GM12878 (cell line): ENCODE results near the gene CELSR3. TPM values are rescaled to one million over a fixed set of nuclear protein-coding genes. Genes with fewer than 3 reads are reported as not detected.

ENCODE experiments used
- ATAC-seq: fragments of 200-7000 bp; cut with Tn5 transposase; 3 replicates; pipeline ENCODE4 v1.9.1; 2020; ENCODE audit warnings: mild to moderate bottlenecking, moderate library complexity
- BruUV-seq: library from RNA; stranded (reverse); fragments of 400-500 nt; replicated peaks from 2 replicates; lab custom pipeline; 2021; lab: Mats Ljungman, UMichigan
- CTCF ChIA-PET: fragments of 300-600 bp; sonication (Branson Sonifier 250); formaldehyde crosslinking; extraction: SDS; loops from one replicate; lab custom pipeline; 2021; ENCODE audit warnings: inconsistent platforms; lab: Yijun Ruan, JAX
- POLR2A ChIA-PET: fragments of 350-600 bp; formaldehyde crosslinking; extraction: SDS; loops from one replicate; lab custom pipeline; 2021; ENCODE audit warnings: inconsistent platforms; lab: Charles Lee
- RAD21 ChIA-PET: fragments of 300-600 bp; sonication (Branson Sonifier 250); formaldehyde crosslinking; loops from one replicate; lab custom pipeline; 2023; ENCODE audit warnings: antibody characterized with exemption; ENCODE audit not compliant: unreplicated experiment; lab: Charles Lee
- SMC1A ChIA-PET: fragments of 300-600 bp; sonication (Branson Sonifier 250); formaldehyde crosslinking; loops from one replicate; lab custom pipeline; 2023; ENCODE audit not compliant: unreplicated experiment, uncharacterized antibody; lab: Charles Lee
- DNase-seq: peaks from one replicate; pipeline ENCODE4 v3.0.0-alpha.2; 2011; ENCODE audit warnings: low read depth, low spot score
- FAIRE-seq: peaks from 3 replicates; lab custom pipeline; 2011; peaks lifted over from hg19 to GRCh38; lab: Jason Lieb, UNC
- H2AFZ ChIP-seq: 2 replicates; pipeline ENCODE4 v1.6.0; 2011; ENCODE audit warnings: low read depth, low read length, control low read depth; ENCODE audit not compliant: control insufficient read depth
- H3K27ac ChIP-seq: 2 replicates; pipeline ENCODE4 v1.5.1; 2011; ENCODE audit warnings: control low read depth; ENCODE audit not compliant: control insufficient read depth, insufficient read depth
- H3K27me3 ChIP-seq, 2 experiments: replicated peaks in 1 of 2; 2 replicates each; pipeline versions ENCODE4 v1.6.0 to v1.6.1; 2011; ENCODE audit warnings: low read length in 1 of 2; ENCODE audit not compliant: control insufficient read depth in 2 of 2, insufficient read depth in 2 of 2
- H3K36me3 ChIP-seq, 2 experiments: 2 replicates each; pipeline ENCODE4 v1.5.1; 2011; ENCODE audit warnings: low read length in 1 of 2; ENCODE audit not compliant: control insufficient read depth in 2 of 2, insufficient read depth in 2 of 2
- H3K4me1 ChIP-seq: 2 replicates; pipeline ENCODE4 v1.6.1; 2011; ENCODE audit warnings: mild to moderate bottlenecking, low read length, moderate library complexity, mixed read lengths; ENCODE audit not compliant: control insufficient read depth, insufficient read depth
- H3K4me2 ChIP-seq: 2 replicates; pipeline ENCODE4 v1.6.0; 2011; ENCODE audit warnings: control low read depth; ENCODE audit not compliant: control insufficient read depth, insufficient read depth
- H3K4me3 ChIP-seq: fragments of 200-600 bp; sonication (generic); 2 replicates; pipeline ENCODE4 v1.5.1; 2016
- H3K79me2 ChIP-seq: 2 replicates; pipeline ENCODE4 v1.6.0; 2011; ENCODE audit warnings: low read length; ENCODE audit not compliant: control insufficient read depth, insufficient read depth
- H3K9ac ChIP-seq: 2 replicates; pipeline ENCODE4 v1.8.0; 2011; ENCODE audit warnings: low read length, control low read depth, mixed read lengths; ENCODE audit not compliant: control insufficient read depth, insufficient read depth
- H3K9me3 ChIP-seq: replicated peaks from 3 replicates; pipeline ENCODE4 v1.5.1; 2011; ENCODE audit warnings: mild to moderate bottlenecking, low read length; ENCODE audit not compliant: control insufficient read depth, insufficient read depth
- H4K20me1 ChIP-seq: 2 replicates; pipeline ENCODE4 v1.6.0; 2011; ENCODE audit not compliant: control insufficient read depth, insufficient read depth
- CBX5 ChIP-seq: sonication (generic); IDR thresholded peaks from 2 replicates; pipeline ENCODE4 v1.6.1; 2016; ENCODE audit warnings: low read depth, moderate library complexity, mild to moderate bottlenecking, inconsistent platforms
- CHD2 ChIP-seq: IDR thresholded peaks from 2 replicates; pipeline ENCODE4 v1.6.1; 2011; ENCODE audit warnings: low read depth, low read length, improper control_type of control experiment, borderline replicate concordance
- CHD4 ChIP-seq: fragments of 200-600 bp; sonication (generic); IDR thresholded peaks from 2 replicates; pipeline ENCODE4 v1.6.1; 2016; ENCODE audit warnings: mild to moderate bottlenecking
- CREM ChIP-seq: IDR thresholded peaks from 2 replicates; pipeline ENCODE4 v1.6.1; 2014; ENCODE audit warnings: antibody characterized with exemption, low read depth
- IKZF1 ChIP-seq: fragments of 450-650 bp; conservative IDR thresholded peaks from 2 replicates; pipeline ENCODE4 v1.6.1; 2017; ENCODE audit warnings: antibody characterized with exemption, mild to moderate bottlenecking
- IKZF2 ChIP-seq, 2 experiments: fragments of 450-650 bp; IDR thresholded peaks; 2 replicates each; pipeline ENCODE4 v1.6.1; 2017; ENCODE audit warnings: mild to moderate bottlenecking in 2 of 2, moderate library complexity in 2 of 2
- NFYA ChIP-seq: IDR thresholded peaks from 2 replicates; pipeline ENCODE4 v1.6.1; 2011; ENCODE audit warnings: low read depth, mild to moderate bottlenecking, low read length, improper control_type of control experiment, borderline replicate concordance
- POU2F2 ChIP-seq: IDR thresholded peaks from 3 replicates; pipeline ENCODE4 v1.6.1; 2011; ENCODE audit warnings: low read depth, mild to moderate bottlenecking, low read length, borderline replicate concordance
- SIN3A ChIP-seq: IDR thresholded peaks from 2 replicates; pipeline ENCODE4 v1.6.1; 2012; ENCODE audit warnings: low read depth, low read length, improper control_type of control experiment
- SMAD1 ChIP-seq: fragments of 450-650 bp; IDR thresholded peaks from 2 replicates; pipeline ENCODE4 v1.6.1; 2018; ENCODE audit warnings: mild to moderate bottlenecking, low read depth; ENCODE audit not compliant: partially characterized antibody
- SUPT20H ChIP-seq: IDR thresholded peaks from 2 replicates; pipeline ENCODE4 v1.6.1; 2011; ENCODE audit warnings: low read depth, mild to moderate bottlenecking, low read length, moderate library complexity, borderline replicate concordance; ENCODE audit not compliant: control insufficient read depth
- TCF12 ChIP-seq: IDR thresholded peaks from 2 replicates; pipeline ENCODE4 v1.6.1; 2011; ENCODE audit warnings: low read depth, mild to moderate bottlenecking, low read length
- YBX1 ChIP-seq: fragments of 450-650 bp; IDR thresholded peaks from 2 replicates; pipeline ENCODE4 v1.6.1; 2016; ENCODE audit warnings: antibody characterized with exemption
- YY1 ChIP-seq: IDR thresholded peaks from 2 replicates; pipeline ENCODE4 v1.6.1; 2011; ENCODE audit warnings: low read depth, mild to moderate bottlenecking, low read length
- ZBED1 ChIP-seq: IDR thresholded peaks from 2 replicates; pipeline ENCODE4 v1.6.1; 2016; ENCODE audit warnings: borderline replicate concordance
- ZNF384 ChIP-seq: IDR thresholded peaks from 2 replicates; pipeline ENCODE4 v1.6.1; 2012; ENCODE audit warnings: low read depth, mild to moderate bottlenecking, low read length, improper control_type of control experiment, borderline replicate concordance
- WGBS: methylation state at CpG from one replicate; pipeline ENCODE4 v1.1.6; 2016; ENCODE audit warnings: low lambda C conversion rate; ENCODE audit not compliant: insufficient replicate concordance, insufficient coverage; ENCODE audit errors: missing lambda C conversion rate; 5-methylcytosine and 5-hydroxymethylcytosine counted together
- in situ Hi-C: fragments of 300-500 bp; cut with MboI; formaldehyde crosslinking; loops from 9 replicates; pipeline ENCODE4 v1.14.3; 2018; ENCODE audit warnings: mixed read lengths
- intact Hi-C: fragments of 100-400 bp; cut with micrococcal nuclease; formaldehyde crosslinking; loops from one replicate; pipeline ENCODE4 v1.14.2; 2022; ENCODE audit not compliant: unreplicated experiment
- polyA plus RNA-seq, 11 experiments: library from polyadenylated mRNA; depleted of rRNA in 4 of 11; unstranded in 6 of 11; stranded (reverse) in 5 of 11; fragments of >200 nt; fragmentation: Nextera tagmentation in 4 of 11; fragmentation: Illumina TruSeq in 1 of 11; extraction: Ambion mirVana in 4 of 11; extraction: Trizol in 1 of 11; gene quantifications; 1 replicate in 1 of 11; 2 replicates in 10 of 11; pipeline versions ENCODE4 v1.2.1 to v1.2.3, GENCODE V29; 2011 to 2016; ENCODE audit warnings: inconsistent platforms in 2 of 11, missing spikeins in 2 of 11, low read depth in 1 of 11
- total RNA-seq, 4 experiments: library from RNA; depleted of rRNA in 3 of 4; stranded (reverse); fragments of >200 nt in 3 of 4; fragmentation: Illumina TruSeq in 1 of 4; extraction: Trizol in 1 of 4; gene quantifications; 2 replicates each; pipeline versions ENCODE4 v1.2.1 to v1.2.3, GENCODE V29; 2013 to 2021
- TF ChIP-seq, protein P1 (sequence below): fragments of 450-650 bp; IDR thresholded peaks from 2 replicates; pipeline ENCODE4 v1.6.1; 2017; ENCODE audit warnings: low read depth, mild to moderate bottlenecking, moderate library complexity
- TF ChIP-seq, protein P2 (sequence below): fragments of 450-650 bp; IDR thresholded peaks from 2 replicates; pipeline ENCODE4 v1.6.1; 2017; ENCODE audit warnings: borderline replicate concordance
- TF ChIP-seq, protein P3 (sequence below): IDR thresholded peaks from 2 replicates; pipeline ENCODE4 v1.6.1; 2011; ENCODE audit warnings: mild to moderate bottlenecking, low read depth, low read length, moderate library complexity; ENCODE audit not compliant: insufficient replicate concordance

CELSR3 gene
- total and polyA plus RNA-seq, 10 of the 15 experiments (the other 5 are each of a cell fraction or from before 2014, with no cell fraction given), result 0.08 to 1.6 (median 0.57) TPM

GRCh38 chr3:48599509-48600285, 63.0 kb downstream of the CELSR3 start:
- ATAC-seq, result no peak
- DNase-seq, result no peak
- no peak overlapping the region for H3K4me3 ChIP-seq
- in situ Hi-C loops (no loop called here), intact Hi-C loops (no loop called here)
- no peaks in the 10 kb centered on the region for H3K79me2 ChIP-seq
- no peak overlapping the region for H3K27ac ChIP-seq
- H3K36me3 ChIP-seq, result peaks cover 34 to 44% of the 10 kb centered on the region in 2 experiments
- CTCF ChIA-PET, result no interaction called here
- no peak overlapping the region for H3K9ac ChIP-seq
- no peaks in the 10 kb centered on the region; the same call in 1 of the 2 replicates for H3K4me1 ChIP-seq
- H2AFZ ChIP-seq, result no peak overlapping the region
- SMC1A ChIA-PET, result no interaction called here
- BruUV-seq, result no TSS peak
- POLR2A ChIA-PET, result no interaction called here
- FAIRE-seq, result no peak
- WGBS, result 97% methylated on average over 12 of the region's 12 CpGs
- peaks cover 0 to 2% of the 10 kb centered on the region in 2 experiments; a peak in 1 of 4 replicates for H3K27me3 ChIP-seq
- no peaks in the 10 kb centered on the region for H3K9me3 ChIP-seq
- peaks cover 4% of the 10 kb centered on the region; the same call in 1 of the 2 replicates for H4K20me1 ChIP-seq
- RAD21 ChIA-PET, result no interaction called here
- H3K4me2 ChIP-seq, result no peak overlapping the region
- TF ChIP-seq POU2F2 (no peak), IKZF2 (IDR thresholded peaks at IDR 0.05) (no peak), IKZF1 (no peak), ZNF384 (no peak), CHD2 (no peak), CBX5 (no peak), NFYA (no peak), CHD4 (no peak), YBX1 (no peak), SUPT20H (no peak), SMAD1 (no peak), ZBED1 (no peak), TCF12 (no peak), CREM (no peak), YY1 (no peak), SIN3A (no peak)
- TF ChIP-seq, protein P1, sequence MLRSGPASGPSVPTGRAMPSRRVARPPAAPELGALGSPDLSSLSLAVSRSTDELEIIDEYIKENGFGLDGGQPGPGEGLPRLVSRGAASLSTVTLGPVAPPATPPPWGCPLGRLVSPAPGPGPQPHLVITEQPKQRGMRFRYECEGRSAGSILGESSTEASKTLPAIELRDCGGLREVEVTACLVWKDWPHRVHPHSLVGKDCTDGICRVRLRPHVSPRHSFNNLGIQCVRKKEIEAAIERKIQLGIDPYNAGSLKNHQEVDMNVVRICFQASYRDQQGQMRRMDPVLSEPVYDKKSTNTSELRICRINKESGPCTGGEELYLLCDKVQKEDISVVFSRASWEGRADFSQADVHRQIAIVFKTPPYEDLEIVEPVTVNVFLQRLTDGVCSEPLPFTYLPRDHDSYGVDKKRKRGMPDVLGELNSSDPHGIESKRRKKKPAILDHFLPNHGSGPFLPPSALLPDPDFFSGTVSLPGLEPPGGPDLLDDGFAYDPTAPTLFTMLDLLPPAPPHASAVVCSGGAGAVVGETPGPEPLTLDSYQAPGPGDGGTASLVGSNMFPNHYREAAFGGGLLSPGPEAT, result no peak
- TF ChIP-seq, protein P2, sequence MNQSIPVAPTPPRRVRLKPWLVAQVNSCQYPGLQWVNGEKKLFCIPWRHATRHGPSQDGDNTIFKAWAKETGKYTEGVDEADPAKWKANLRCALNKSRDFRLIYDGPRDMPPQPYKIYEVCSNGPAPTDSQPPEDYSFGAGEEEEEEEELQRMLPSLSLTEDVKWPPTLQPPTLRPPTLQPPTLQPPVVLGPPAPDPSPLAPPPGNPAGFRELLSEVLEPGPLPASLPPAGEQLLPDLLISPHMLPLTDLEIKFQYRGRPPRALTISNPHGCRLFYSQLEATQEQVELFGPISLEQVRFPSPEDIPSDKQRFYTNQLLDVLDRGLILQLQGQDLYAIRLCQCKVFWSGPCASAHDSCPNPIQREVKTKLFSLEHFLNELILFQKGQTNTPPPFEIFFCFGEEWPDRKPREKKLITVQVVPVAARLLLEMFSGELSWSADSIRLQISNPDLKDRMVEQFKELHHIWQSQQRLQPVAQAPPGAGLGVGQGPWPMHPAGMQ, result no peak
- TF ChIP-seq, protein P3, sequence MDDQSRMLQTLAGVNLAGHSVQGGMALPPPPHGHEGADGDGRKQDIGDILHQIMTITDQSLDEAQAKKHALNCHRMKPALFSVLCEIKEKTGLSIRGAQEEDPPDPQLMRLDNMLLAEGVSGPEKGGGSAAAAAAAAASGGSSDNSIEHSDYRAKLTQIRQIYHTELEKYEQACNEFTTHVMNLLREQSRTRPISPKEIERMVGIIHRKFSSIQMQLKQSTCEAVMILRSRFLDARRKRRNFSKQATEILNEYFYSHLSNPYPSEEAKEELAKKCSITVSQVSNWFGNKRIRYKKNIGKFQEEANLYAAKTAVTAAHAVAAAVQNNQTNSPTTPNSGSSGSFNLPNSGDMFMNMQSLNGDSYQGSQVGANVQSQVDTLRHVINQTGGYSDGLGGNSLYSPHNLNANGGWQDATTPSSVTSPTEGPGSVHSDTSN, result no peak
